ENCODE data around the gene C8G.

DNA sequence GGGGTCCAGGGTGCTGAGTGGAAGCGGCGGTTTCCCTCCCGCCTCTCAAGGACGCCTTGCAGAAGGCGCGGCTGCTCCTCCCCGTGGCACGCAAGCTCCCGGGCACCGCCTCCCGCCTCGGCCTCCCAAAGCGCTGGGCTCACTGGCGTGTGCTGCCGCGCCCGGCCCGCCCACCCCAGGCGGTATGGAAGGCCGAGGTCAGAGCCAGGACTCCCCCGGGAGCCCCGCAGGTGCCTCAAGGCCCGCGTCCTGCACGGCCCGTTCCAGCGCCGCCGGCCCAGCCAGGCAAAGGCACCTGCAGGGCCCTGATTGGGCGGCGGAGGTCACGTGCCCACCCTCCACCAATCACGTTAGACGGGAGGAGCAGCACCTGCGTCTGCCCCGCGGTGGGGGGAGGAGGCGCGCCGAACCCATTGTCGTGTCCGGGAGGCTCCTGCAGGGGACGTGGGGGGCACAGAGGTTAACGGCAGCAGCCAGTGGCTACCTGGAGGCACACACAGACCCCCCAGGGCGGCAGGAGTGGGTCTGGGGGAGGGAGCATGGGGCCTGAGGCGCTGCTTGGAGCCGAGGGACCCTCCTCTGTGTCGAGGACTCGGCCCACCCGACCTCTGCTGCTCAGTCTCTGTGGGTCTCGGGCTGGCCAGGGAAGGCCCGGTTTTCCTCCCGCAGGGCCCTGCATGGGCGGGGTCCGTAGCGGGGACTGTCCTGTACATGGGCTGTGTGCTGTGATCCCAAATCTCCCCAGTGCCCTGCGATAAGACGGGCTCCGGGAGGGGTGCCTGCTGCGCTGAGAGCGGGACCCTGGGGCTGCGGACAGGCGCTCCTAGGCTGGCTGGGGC lies 5.0 kb downstream of the C8G start:
- TF ChIP-seq, protein P1, sequence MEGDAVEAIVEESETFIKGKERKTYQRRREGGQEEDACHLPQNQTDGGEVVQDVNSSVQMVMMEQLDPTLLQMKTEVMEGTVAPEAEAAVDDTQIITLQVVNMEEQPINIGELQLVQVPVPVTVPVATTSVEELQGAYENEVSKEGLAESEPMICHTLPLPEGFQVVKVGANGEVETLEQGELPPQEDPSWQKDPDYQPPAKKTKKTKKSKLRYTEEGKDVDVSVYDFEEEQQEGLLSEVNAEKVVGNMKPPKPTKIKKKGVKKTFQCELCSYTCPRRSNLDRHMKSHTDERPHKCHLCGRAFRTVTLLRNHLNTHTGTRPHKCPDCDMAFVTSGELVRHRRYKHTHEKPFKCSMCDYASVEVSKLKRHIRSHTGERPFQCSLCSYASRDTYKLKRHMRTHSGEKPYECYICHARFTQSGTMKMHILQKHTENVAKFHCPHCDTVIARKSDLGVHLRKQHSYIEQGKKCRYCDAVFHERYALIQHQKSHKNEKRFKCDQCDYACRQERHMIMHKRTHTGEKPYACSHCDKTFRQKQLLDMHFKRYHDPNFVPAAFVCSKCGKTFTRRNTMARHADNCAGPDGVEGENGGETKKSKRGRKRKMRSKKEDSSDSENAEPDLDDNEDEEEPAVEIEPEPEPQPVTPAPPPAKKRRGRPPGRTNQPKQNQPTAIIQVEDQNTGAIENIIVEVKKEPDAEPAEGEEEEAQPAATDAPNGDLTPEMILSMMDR (IDR thresholded peaks at IDR 0.05; ENCODE audit: insufficient read depth, low read depth, low read length), result no peak
- TF ChIP-seq EZH2 (IDR thresholded peaks at IDR 0.05; ENCODE audit: insufficient read depth, low read length), result no peak
